Measurements from ENCODE around the gene SLC22A9. TPM values are rescaled to one million over a fixed set of nuclear protein-coding genes. Genes with fewer than 3 reads are reported as not detected.
"Not testable (repeated sequence)": the region's sequence is repeated elsewhere in the genome, so short reads cannot be mapped to it uniquely, and the experiment has no call there.

The SLC22A9 gene
- not detected in 2 replicates for total RNA-seq (2014; rRNA removed; shearing (Covaris generic))

GRCh38 chr11:63369165-63369970 is at the start of gene SLC22A9:
SLC22A9 (plus strand) TSS chr11:63369785; CDS start chr11:63370057, 272 bp downstream.
- DNase-seq (ENCODE audit: low read depth) = no peak

- DNase-seq (ENCODE audit: low read depth) = no peak
These were observed 47.9 kb upstream of the SLC22A9 start for GRCh38 chr11:63321723-63322122.

DNA sequence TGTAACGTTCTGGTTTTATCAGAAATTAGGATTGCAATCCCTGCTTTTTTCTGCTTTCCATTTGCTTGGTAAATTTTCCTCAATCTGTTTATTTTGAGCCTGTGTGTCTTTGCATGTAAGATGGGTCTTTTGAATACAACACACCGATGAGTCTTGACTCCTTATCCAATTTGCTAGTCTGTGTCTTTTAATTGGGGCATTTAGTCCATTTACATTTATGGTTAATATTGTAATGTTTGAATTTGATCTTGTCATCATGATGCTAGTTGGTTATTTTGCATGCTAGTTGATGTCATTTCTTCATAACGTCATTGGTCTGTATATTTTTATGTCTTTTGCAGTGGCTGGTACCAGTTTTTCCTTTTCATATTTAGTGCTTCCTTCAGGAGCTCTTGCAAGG is 34.5 kb upstream of the SLC22A9 start:
- DNase-seq (ENCODE audit: low read depth) = not testable (repeated sequence)

DNA sequence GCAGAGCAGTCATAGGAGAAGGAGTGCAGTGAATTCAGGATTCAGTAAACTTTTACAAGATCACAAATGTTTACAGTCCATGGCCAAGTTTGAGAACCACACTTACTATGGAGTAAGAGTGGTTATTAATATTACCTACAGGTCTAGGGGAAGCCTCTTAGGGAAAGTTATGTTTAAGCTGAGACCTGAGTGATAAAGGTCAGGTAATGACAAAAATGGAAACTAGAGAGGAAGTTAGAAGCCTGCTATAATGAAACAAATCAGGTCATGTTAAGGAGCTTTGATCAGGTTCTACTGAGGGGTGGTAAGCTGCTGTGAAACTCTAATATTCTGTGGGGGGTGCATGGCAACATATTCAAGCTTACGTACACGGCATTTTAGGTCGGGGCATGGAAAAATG is 32.5 kb upstream of the SLC22A9 start:
- DNase-seq (ENCODE audit: low read depth) = no peak

DNA sequence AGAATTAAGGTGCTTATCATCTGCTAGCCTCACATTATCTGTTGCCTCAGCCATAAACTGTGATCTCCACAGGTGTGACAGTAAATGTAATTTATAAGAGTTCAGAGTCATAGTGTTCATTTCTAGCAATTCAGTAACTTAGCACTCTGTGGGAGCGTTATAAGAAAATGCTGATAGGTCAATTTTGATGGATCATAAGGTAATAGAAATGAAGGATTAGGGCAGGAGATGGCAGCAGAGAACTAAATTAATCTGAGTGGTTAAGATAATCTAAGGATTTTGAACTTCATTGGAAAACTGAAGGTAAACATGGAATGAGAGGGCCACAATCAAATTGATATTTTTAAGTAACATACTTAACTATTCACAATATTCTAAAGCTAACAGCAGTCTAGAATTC is 26.5 kb upstream of the SLC22A9 start:
- no peak for DNase-seq (ENCODE audit: low read depth)

GRCh38 chr11:63352144-63352543 is 17.4 kb upstream of the SLC22A9 start:
- no peak for DNase-seq (ENCODE audit: low read depth)

- no peak for DNase-seq (ENCODE audit: low read depth)
These were observed 7.3 kb upstream of the SLC22A9 start for GRCh38 chr11:63362196-63362793.

- DNase-seq (ENCODE audit: low read depth) = no peak
These were observed 495 bp downstream of the SLC22A9 start for GRCh38 chr11:63369971-63370588.

DNA sequence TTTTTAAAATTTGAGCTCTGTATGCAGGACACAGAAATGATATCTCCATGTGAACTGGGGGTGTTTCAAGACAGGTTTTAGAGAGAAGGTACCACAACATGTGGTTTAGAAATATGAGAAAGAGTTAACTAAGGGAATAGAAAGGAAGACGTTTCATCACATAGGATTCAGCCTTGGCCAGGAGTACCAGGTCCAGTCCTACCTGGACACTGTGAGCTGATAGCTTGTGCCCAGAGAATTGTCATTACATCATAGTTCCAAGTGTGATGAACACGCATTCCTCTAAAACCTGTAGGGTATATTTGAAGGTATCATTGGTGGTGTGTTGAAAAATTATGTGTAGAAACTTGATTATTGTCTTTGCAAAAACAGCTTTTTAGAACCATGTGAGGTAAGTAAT is 1.8 kb downstream of the SLC22A9 start:
- no peak for DNase-seq (ENCODE audit: low read depth)

- no peak for DNase-seq (ENCODE audit: low read depth)
These were observed 5.8 kb downstream of the SLC22A9 start for GRCh38 chr11:63375434-63375833.

GRCh38 chr11:63380130-63380529 is 10.5 kb downstream of the SLC22A9 start:
- DNase-seq (ENCODE audit: low read depth) = no peak

DNA sequence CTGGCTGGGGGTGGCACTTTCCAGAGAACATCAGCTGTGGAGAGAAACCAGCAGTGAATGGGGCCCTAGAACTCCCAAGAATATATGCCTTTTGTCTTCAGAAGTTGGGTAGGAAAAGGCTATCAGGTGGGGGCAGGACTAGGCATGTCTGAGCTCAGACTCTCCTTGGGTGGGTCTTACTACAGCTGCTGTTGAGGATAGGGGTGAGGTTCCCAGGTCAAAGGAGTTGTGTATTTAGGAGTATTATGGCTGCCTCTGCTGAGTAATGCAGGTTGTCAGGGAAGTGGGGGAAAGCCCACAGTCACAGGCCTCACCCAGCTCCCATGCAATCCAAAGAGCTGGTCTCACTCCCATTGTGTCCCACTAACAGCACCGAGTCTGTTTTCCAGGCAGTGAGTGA is 26.1 kb downstream of the SLC22A9 start:
- no peak for DNase-seq (ENCODE audit: low read depth)

DNA sequence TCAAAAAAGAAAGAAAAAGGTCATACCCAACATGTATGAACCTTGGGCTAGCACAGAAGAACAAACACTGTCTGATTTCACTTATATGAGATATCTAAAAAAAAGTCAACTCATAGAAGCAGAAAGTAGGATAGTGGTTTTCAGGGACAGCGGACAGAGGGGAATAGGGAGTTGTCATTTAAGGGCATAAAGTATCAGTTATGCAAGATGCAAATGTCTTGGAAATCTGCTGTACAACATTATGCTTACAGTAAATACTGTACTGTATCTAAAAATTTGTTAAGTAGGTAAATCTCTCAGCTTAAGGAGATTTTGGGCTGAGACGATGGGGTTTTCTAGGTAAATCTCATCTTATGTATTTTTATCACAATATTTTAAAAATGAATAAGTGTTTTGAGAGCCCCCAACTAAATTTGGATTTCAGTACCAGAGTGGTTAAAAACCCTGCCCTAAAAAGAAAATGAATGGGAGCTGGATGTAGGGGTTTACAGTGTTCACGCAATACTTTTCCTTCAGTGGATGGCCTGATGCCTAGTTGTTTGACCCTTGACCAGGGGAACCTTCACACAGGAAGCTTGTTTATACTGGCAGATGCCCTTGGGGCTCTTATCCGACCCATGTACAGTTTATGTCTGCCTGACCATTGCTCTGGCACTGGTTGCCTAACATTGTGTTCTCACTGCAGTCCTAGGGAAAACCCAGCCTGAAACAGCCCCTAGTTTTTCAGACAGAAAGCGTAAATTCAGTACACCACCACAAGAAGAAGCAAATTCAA is 34.8 kb downstream of the SLC22A9 start:
- DNase-seq (ENCODE audit: low read depth) = peak; percentile 3

DNA sequence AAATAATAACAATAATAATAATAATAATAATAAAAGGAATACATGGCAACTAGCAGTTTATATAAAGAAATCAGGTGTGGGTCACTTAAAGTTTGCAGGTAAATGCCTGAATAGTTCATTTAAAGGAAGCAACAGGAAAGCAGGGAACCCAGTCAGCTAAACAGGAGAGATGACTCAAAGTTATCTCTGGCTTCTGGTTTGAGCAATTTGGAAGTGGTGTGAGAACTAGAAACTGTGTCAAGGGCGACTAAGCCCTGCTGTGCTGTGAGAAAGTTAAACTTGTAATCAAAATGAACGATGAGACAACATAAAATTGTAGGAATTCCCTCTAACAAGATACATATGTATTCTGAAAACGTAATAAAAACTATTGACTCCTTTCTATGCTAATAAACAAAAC is 35.5 kb downstream of the SLC22A9 start:
- no peak for DNase-seq (ENCODE audit: low read depth)

GRCh38 chr11:63406458-63406857 is 36.9 kb downstream of the SLC22A9 start:
- DNase-seq (ENCODE audit: low read depth) = no peak

DNA sequence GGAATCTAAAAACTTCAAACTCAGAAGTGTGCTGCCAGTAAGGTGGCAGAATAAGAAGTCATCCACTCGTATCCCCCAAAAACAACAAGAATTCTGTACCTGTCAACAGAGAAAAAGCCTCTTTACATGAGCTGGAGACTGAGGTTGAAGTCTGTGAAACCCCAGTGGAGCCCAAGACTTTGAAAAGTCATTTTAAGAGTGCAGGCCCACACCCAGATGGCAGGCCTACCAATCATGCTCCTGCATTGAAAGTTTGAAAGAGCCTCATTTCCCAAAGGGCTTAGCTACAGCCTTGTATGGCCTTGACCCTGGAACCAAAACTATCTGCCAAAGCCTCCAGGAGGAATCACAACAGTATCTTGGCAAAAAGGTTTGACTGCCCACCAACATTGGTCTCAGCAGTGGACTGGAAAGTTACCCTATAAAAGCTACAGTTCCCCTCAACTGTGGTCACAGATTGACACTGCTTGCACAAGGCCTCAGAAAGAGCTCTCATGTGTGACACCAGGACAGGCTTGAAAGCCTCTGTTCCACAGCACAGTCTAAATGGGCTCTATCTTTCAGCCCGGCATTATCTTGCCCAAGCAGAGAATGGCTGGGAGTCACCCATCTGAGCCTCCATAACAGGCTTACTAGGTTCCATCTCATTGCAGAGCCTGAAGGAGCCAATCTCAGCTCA is 47.7 kb downstream of the SLC22A9 start:
- DNase-seq (ENCODE audit: low read depth) = no peak

DNA sequence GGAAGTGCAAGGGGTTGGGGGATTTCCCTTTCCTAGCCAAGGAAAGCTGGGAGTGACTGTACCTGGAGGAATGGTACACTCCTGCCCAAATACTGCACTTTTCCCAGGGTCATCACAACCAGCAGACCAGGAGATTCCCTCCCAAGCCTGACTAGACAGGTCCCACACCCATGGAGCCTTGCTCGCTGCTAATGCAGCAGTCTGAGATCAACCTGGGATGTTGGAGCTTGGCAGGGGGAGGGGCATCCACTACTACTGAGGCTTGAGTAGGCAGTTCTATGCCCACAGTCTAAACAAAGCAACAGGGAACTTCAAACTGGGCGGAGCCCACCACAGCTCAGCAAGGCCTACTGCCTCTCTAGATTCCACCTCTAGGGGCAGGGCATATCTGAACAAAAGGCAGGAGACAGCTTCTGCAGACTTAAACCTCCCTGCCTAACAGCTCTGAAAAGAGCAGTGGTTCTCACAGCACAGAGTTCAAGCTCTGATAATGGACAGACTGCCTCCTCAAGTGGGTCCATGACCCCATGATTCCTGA is 58.5 kb downstream of the SLC22A9 start:
- DNase-seq (ENCODE audit: low read depth) = no peak

DNA sequence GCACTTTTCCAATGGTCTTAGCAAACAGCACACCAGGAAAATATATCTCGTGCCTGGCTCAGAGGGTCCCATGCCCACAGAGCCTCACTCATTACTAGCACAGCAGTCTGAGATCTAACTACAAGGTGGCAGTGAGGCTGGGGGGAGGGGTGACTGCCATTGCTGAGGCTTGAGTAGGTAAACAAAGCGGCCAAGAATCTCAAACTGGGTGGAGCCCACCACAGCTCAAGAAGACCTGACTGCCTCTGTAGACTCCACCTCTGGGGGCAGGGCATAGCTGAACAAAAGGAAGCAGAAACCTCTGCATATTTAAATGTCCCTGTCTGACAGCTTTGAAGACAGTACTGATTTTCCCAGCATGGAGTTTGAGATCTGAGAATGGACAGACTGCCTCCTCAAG is 61.1 kb downstream of the SLC22A9 start:
- DNase-seq (ENCODE audit: low read depth) = not testable (repeated sequence)

DNA sequence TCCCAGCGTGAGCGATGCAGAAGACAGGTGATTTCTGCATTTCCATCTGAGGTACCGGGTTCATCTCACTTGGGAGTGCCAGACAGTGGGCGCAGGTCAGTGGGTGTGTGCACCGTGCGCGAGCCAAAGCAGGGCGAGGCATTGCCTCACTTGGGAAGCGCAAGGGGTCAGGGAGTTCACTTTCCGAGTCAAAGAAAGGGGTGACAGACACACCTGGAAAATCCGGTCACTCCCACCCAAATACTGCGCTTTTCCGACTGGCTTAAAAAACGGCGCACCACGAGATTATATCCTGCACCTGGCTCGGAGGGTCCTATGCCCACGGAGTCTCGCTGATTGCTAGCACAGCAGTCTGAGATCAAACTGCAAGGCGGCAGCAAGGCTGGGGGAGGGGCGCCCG is 65.8 kb downstream of the SLC22A9 start:
- not testable (repeated sequence) for DNase-seq (ENCODE audit: low read depth)

GRCh38 chr11:63435831-63436230 is 66.2 kb downstream of the SLC22A9 start:
- DNase-seq (ENCODE audit: low read depth) = not testable (repeated sequence)

DNA sequence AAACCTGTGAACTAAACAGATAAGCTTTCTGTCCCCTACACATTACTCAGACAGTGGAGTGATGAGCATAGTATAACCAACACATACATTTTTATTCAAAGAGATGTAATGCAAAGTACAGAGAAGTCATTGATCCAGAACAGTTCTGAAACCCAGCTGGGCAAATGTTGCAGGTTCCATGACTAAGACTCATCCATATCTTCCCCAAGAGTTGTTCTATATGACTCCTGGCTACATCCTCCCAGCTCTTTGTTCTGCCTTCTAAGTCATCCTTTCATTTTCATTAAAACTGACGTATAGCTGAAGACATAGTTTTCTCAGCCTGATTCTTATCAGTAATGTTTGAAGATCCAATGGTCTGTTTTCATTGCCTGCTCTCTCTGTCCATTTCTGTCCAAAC is 74.1 kb downstream of the SLC22A9 start:
- DNase-seq (ENCODE audit: low read depth) = no peak
